ENCODE data around the gene DGCR2. TPM values are rescaled to one million over a fixed set of nuclear protein-coding genes. Genes with fewer than 3 reads are reported as not detected.

DGCR2 gene
- total RNA-seq, 1 experiment from 2014 or later, result 42.9 TPM

DNA sequence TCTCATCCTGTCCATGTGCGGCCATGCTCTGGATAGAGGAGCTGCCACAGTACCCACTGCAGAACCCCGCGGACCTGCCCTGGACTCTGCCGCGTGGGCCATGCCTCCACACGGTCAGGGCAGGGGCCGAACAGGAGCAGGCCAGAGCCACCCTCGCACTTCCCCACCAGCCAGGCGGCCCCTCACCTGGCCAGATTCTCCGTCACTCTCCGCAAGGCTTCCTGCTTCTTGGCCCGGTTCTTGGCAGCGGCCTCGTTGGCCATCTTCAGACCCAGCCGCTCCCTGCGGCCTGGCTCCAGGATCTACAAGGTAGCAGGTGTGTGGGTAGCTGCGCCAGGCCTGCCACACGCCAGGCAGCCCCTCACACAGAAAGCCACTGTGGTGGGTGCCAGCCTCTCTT lies 12.7 kb upstream of the DGCR2 start:
- POLR2A ChIA-PET, result no interaction called here
- H3K27me3 ChIP-seq (ENCODE audit: insufficient read depth, low read length), result no peaks in the 10 kb centered on the region
- no peaks in the 10 kb centered on the region for H3K9me3 ChIP-seq (ENCODE audit: control insufficient read depth in 1 of 2, insufficient read depth in 1 of 2, low read depth in 1 of 2, low read length in 2 of 2)
- RAD21 ChIA-PET (ENCODE audit: low non-redundant PET in 1 of 2, low total read pairs in 2 of 2, uncharacterized antibody in 2 of 2, unreplicated experiment in 2 of 2), result no interaction called here
- H3K79me2 ChIP-seq (ENCODE audit: insufficient read depth, low read length), result no peaks in the 10 kb centered on the region
- H3K36me3 ChIP-seq (ENCODE audit: control insufficient read depth in 1 of 2, insufficient read depth in 2 of 2, low read length in 2 of 2), result peaks cover 11 to 28% of the 10 kb centered on the region in 2 experiments; a peak in 3 of 4 replicates
- no peaks in the 10 kb centered on the region for H3K9me2 ChIP-seq (ENCODE audit: insufficient read depth)
- intact Hi-C loops (cut with micrococcal nuclease), result no loop called here
- DNase-seq (ENCODE audit: low read depth, low spot score) (no peak), ATAC-seq (no peak)
- H2AFZ ChIP-seq (ENCODE audit: low read depth, low read length, poor library complexity, severe bottlenecking), result no peak overlapping the region
- TF ChIP-seq REST (IDR thresholded peaks at IDR 0.05; ENCODE audit: low read depth), result no peak
- no peak for TF ChIP-seq POLR2A (IDR thresholded peaks at IDR 0.05; ENCODE audit: borderline replicate concordance, extremely low read depth, insufficient read depth, insufficient read length)
- TF ChIP-seq ELF1 (IDR thresholded peaks at IDR 0.05; ENCODE audit: borderline replicate concordance, low read depth), result no peak
- TF ChIP-seq, protein P1, sequence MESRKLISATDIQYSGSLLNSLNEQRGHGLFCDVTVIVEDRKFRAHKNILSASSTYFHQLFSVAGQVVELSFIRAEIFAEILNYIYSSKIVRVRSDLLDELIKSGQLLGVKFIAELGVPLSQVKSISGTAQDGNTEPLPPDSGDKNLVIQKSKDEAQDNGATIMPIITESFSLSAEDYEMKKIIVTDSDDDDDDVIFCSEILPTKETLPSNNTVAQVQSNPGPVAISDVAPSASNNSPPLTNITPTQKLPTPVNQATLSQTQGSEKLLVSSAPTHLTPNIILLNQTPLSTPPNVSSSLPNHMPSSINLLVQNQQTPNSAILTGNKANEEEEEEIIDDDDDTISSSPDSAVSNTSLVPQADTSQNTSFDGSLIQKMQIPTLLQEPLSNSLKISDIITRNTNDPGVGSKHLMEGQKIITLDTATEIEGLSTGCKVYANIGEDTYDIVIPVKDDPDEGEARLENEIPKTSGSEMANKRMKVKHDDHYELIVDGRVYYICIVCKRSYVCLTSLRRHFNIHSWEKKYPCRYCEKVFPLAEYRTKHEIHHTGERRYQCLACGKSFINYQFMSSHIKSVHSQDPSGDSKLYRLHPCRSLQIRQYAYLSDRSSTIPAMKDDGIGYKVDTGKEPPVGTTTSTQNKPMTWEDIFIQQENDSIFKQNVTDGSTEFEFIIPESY (IDR thresholded peaks at IDR 0.05; ENCODE audit: extremely low read depth, insufficient replicate concordance, low read length), result no peak
- no peak for TF ChIP-seq ZNF274 (IDR thresholded peaks at IDR 0.05; ENCODE audit: low read depth, low read length)
- TF ChIP-seq EGR1 (IDR thresholded peaks at IDR 0.05; ENCODE audit: low read depth), result no peak
- TF ChIP-seq ATF3 (IDR thresholded peaks at IDR 0.05), result no peak
- no peak for TF ChIP-seq EZH2phosphoT487 (IDR thresholded peaks at IDR 0.05; ENCODE audit: borderline replicate concordance)
- TF ChIP-seq CEBPB (IDR thresholded peaks at IDR 0.05; ENCODE audit: low read depth), result no peak
- no peak for TF ChIP-seq ZFX (IDR thresholded peaks at IDR 0.05)
- TF ChIP-seq FOSL1 (IDR thresholded peaks at IDR 0.05; ENCODE audit: low read depth), result no peak
- no peak for TF ChIP-seq SP1 (IDR thresholded peaks at IDR 0.05; ENCODE audit: low read depth)
- TF ChIP-seq JUND (IDR thresholded peaks at IDR 0.05), result no peak
- no peak for TF ChIP-seq YY1 (IDR thresholded peaks at IDR 0.05; ENCODE audit: extremely low read depth, insufficient replicate concordance, low read depth, low read length)
- no peak for TF ChIP-seq TCF7L2 (IDR thresholded peaks at IDR 0.05; ENCODE audit: borderline replicate concordance, extremely low read depth, insufficient read depth, insufficient read length)
- no peak overlapping the region for H3K9ac ChIP-seq (ENCODE audit: low read length)
- H3K27ac ChIP-seq (ENCODE audit: low read depth, low read length), result no peak overlapping the region
- H3K4me3 ChIP-seq (replicated peaks in 1 of 2; ENCODE audit: low read depth in 1 of 2, low read length in 2 of 2), result no peak overlapping the region
- H4K20me1 ChIP-seq (ENCODE audit: insufficient read depth), result no peaks in the 10 kb centered on the region
- CTCF ChIA-PET, result no interaction called here
- BruUV-seq (replicated peaks), result no TSS peak
- no peak overlapping the region for H3K4me2 ChIP-seq (ENCODE audit: low read length)
- H3K4me1 ChIP-seq (ENCODE audit: control insufficient read depth in 1 of 2, insufficient read depth in 2 of 2, low read length in 2 of 2), result no peaks in the 10 kb centered on the region
